NCI-H748 (cell line): ENCODE measurements around the gene NMRK2.
"Not testable (repeated sequence)": the region's sequence is repeated elsewhere in the genome, so short reads cannot be mapped to it uniquely, and the experiment has no call there.

Experiments used
- DNase-seq: peaks from one replicate; lab custom pipeline; 2025; ENCODE audit not compliant: unreplicated experiment; lab: John Stamatoyannopoulos, UW

NMRK2 gene

GRCh38 chr19:3936506-3937442 lies 3.9 kb downstream of the NMRK2 start:
- no peak for DNase-seq

- DNase-seq: not testable (repeated sequence)
Measured at GRCh38 chr19:3938300-3938950, 5.6 kb downstream of the NMRK2 start.

- no peak for DNase-seq
Measured at GRCh38 chr19:3942790-3943409, 10.0 kb downstream of the NMRK2 start.

- no peak for DNase-seq
Measured at GRCh38 chr19:3944018-3944721, 11.3 kb downstream of the NMRK2 start.

GRCh38 chr19:3945838-3946237 lies 13.0 kb downstream of the NMRK2 start:
- DNase-seq: no peak

GRCh38 chr19:3947316-3947933 lies 14.6 kb downstream of the NMRK2 start:
- DNase-seq: not testable (repeated sequence)

- no peak for DNase-seq
Measured at GRCh38 chr19:3949294-3949693, 16.4 kb downstream of the NMRK2 start.

GRCh38 chr19:3949997-3950859 lies 17.4 kb downstream of the NMRK2 start:
- no peak for DNase-seq

- no peak for DNase-seq
Measured at GRCh38 chr19:3950871-3951861, 18.3 kb downstream of the NMRK2 start.

- not testable (repeated sequence) for DNase-seq
Measured at GRCh38 chr19:3952755-3953276, 19.9 kb downstream of the NMRK2 start.

GRCh38 chr19:3954107-3954506 lies 21.2 kb downstream of the NMRK2 start:
- no peak for DNase-seq

- DNase-seq: not testable (repeated sequence)
Measured at GRCh38 chr19:3955276-3955675, 22.4 kb downstream of the NMRK2 start.

GRCh38 chr19:3955688-3956087 lies 22.8 kb downstream of the NMRK2 start:
- no peak for DNase-seq

GRCh38 chr19:3958836-3959765 lies 26.2 kb downstream of the NMRK2 start:
- no peak for DNase-seq

GRCh38 chr19:3959766-3960131 lies 26.9 kb downstream of the NMRK2 start:
- DNase-seq: no peak

GRCh38 chr19:3961007-3961406 lies 28.1 kb downstream of the NMRK2 start:
- no peak for DNase-seq
